HL-60 (cell line): ENCODE measurements around the gene ALOXE3.

Experiments used
- DNase-seq, 2 experiments: peaks; one replicate each; pipeline ENCODE4 v3.0.0-alpha.2; 2010 to 2020; ENCODE audit warnings: low read depth in 1 of 2, low spot score in 1 of 2
- H3K27ac ChIP-seq: fragments of 250-450 bp; sonication (Bioruptor Pico); replicated peaks from 2 replicates; pipeline ENCODE4 v1.5.1; 2020; ENCODE audit warnings: mild to moderate bottlenecking, moderate library complexity
- H3K27me3 ChIP-seq: fragments of 250-450 bp; sonication (Bioruptor Pico); 2 replicates; pipeline ENCODE4 v1.5.1; 2021; ENCODE audit warnings: mild to moderate bottlenecking, moderate library complexity; ENCODE audit not compliant: insufficient read depth, poor library complexity, severe bottlenecking
- H3K4me3 ChIP-seq: replicated peaks from 2 replicates; pipeline ENCODE4 v1.5.1; 2011; ENCODE audit warnings: mild to moderate bottlenecking, control low read depth, low read length; ENCODE audit not compliant: insufficient read depth
- GABPA ChIP-seq: IDR thresholded peaks from 2 replicates; pipeline ENCODE4 v1.6.1; 2012; ENCODE audit warnings: low read depth
- POLR2AphosphoS5 ChIP-seq: IDR thresholded peaks from 2 replicates; pipeline ENCODE4 v1.6.1; 2012; ENCODE audit warnings: low read depth
- SPI1 ChIP-seq: IDR thresholded peaks from 2 replicates; pipeline ENCODE4 v1.6.1; 2012; ENCODE audit warnings: low read depth, mild to moderate bottlenecking, borderline replicate concordance
- TF ChIP-seq, protein P1 (sequence below): IDR thresholded peaks from 2 replicates; pipeline ENCODE4 v1.6.1; 2012; ENCODE audit warnings: low read depth; ENCODE audit not compliant: insufficient replicate concordance
- TF ChIP-seq, protein P2 (sequence below): IDR thresholded peaks from one replicate; pipeline ENCODE4 v1.5.1; 2011; ENCODE audit warnings: low read length, control low read depth, inconsistent platforms; ENCODE audit not compliant: insufficient read depth

ALOXE3 gene

DNA sequence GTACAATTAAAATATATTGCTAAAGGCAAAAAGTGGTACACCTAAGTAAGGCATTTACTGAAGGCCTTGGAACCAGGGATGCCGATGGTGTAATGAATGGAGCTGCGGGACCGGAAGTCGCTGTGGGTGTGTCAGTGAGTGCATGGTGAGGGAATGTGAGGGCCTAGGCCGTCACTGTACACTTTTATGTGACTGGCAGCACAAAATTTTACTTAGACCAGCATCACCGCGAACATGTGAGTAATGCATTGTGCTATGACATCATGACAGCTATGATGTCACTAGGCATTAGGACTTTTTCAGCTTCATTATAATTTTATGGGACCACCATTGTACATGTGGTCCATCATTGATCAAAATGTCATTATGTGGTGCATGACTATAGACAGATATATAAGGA lies 64.7 kb downstream of the ALOXE3 start:
- Histone ChIP-seq H3K4me3 (no peak overlapping the region), H3K27me3 (no peaks in the 10 kb centered on the region), H3K27ac (no peak overlapping the region)
- DNase-seq, result no peak
- TF ChIP-seq SPI1 (no peak), POLR2AphosphoS5 (no peak), GABPA (no peak)
- TF ChIP-seq, protein P1, sequence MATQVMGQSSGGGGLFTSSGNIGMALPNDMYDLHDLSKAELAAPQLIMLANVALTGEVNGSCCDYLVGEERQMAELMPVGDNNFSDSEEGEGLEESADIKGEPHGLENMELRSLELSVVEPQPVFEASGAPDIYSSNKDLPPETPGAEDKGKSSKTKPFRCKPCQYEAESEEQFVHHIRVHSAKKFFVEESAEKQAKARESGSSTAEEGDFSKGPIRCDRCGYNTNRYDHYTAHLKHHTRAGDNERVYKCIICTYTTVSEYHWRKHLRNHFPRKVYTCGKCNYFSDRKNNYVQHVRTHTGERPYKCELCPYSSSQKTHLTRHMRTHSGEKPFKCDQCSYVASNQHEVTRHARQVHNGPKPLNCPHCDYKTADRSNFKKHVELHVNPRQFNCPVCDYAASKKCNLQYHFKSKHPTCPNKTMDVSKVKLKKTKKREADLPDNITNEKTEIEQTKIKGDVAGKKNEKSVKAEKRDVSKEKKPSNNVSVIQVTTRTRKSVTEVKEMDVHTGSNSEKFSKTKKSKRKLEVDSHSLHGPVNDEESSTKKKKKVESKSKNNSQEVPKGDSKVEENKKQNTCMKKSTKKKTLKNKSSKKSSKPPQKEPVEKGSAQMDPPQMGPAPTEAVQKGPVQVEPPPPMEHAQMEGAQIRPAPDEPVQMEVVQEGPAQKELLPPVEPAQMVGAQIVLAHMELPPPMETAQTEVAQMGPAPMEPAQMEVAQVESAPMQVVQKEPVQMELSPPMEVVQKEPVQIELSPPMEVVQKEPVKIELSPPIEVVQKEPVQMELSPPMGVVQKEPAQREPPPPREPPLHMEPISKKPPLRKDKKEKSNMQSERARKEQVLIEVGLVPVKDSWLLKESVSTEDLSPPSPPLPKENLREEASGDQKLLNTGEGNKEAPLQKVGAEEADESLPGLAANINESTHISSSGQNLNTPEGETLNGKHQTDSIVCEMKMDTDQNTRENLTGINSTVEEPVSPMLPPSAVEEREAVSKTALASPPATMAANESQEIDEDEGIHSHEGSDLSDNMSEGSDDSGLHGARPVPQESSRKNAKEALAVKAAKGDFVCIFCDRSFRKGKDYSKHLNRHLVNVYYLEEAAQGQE, result no peak
- TF ChIP-seq, protein P2, sequence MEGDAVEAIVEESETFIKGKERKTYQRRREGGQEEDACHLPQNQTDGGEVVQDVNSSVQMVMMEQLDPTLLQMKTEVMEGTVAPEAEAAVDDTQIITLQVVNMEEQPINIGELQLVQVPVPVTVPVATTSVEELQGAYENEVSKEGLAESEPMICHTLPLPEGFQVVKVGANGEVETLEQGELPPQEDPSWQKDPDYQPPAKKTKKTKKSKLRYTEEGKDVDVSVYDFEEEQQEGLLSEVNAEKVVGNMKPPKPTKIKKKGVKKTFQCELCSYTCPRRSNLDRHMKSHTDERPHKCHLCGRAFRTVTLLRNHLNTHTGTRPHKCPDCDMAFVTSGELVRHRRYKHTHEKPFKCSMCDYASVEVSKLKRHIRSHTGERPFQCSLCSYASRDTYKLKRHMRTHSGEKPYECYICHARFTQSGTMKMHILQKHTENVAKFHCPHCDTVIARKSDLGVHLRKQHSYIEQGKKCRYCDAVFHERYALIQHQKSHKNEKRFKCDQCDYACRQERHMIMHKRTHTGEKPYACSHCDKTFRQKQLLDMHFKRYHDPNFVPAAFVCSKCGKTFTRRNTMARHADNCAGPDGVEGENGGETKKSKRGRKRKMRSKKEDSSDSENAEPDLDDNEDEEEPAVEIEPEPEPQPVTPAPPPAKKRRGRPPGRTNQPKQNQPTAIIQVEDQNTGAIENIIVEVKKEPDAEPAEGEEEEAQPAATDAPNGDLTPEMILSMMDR, result no peak

DNA sequence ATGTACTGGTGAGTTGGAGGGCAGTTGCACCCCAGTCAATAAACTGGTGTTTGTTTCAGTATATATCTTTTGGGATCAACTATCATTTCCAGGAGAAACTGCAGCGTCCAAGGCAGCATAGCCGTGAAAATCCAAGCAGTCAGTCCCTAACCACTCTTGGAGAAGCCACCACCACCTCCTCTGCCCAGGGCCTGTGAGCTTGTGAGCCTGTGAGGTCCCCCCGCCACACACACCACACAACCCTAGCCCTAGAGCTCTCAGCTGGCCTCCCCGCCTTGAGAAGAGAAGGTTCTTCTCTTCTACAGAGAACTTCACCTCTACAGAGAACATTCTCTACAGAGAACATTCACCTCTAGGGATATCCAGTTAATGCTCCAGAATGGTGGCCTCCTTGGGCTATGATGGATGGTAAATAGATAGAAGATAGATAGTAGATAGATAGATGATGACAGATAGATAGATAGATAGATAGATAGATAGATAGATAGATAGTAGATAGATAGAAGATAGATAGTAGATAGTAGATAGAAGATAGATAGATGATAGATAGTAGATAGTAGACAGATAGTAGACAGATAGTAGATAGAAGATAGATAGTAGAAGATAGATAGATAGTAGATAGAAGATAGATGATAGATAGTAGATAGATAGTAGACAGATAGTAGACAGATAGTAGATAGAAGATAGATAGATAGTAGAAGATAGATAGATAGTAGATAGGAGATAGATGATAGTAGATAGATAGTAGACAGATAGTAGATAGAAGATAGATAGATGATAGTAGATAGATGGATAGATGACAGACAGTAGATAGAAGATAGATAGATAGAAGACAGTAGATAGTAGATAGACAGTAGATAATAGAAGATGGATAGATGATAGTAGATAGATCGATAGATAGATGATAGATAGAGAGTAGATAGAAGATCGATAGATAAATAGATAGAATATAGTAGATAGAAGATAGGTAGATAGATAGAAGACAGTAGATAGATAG lies 65.8 kb downstream of the ALOXE3 start:
- no peaks in the 10 kb centered on the region for H3K27me3 ChIP-seq
- DNase-seq, result no peak
- H3K27ac ChIP-seq, result no peak overlapping the region
- TF ChIP-seq SPI1, result no peak
- TF ChIP-seq GABPA, result no peak
- TF ChIP-seq, protein P1, result no peak
- TF ChIP-seq, protein P2, result no peak
- no peak for TF ChIP-seq POLR2AphosphoS5
- H3K4me3 ChIP-seq, result no peak overlapping the region

DNA sequence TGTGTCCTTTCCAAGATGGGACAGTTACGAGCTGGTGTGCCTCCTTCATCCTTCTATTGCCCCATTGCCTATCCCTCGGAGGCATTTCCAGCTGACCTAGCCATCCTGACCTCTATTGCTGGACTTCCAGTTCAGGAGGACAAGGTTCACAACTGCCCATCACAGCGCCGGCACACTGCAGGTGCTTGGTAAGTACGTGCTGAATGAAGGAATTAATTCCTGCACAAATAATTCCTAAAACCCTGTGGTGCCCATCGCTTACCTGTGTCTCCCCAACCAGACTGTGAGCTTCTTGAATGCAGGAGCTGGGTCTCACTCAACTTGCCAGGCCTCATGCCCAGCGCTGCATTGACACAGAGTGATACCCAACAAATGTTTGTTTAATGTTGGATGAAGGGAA lies 66.5 kb downstream of the ALOXE3 start:
- DNase-seq, result no peak
- no peaks in the 10 kb centered on the region for H3K27me3 ChIP-seq
- no peak overlapping the region for H3K4me3 ChIP-seq
- TF ChIP-seq SPI1 (no peak), POLR2AphosphoS5 (no peak)
- TF ChIP-seq, protein P1, result no peak
- TF ChIP-seq, protein P2, result no peak
- no peak overlapping the region for H3K27ac ChIP-seq
